Head of caudate nucleus (tissue), 42 donors: ENCODE measurements around the gene NFS1.
"Not testable (repeated sequence)": the region's sequence is repeated elsewhere in the genome, so short reads cannot be mapped to it uniquely, and the experiment has no call there.

Experiments used
- DNase-seq, 42 donors: peaks; one replicate each; pipeline versions ENCODE4 v3.0.0 to v3.0.0-alpha.2; 2020 to 2021; ENCODE audit warnings: mixed read lengths in 7 of 42
- intact Hi-C: fragments of 100-400 bp; cut with DNase I; formaldehyde crosslinking; loops from one replicate; pipeline ENCODE4 v1.15.0; 2022

NFS1 gene

DNA sequence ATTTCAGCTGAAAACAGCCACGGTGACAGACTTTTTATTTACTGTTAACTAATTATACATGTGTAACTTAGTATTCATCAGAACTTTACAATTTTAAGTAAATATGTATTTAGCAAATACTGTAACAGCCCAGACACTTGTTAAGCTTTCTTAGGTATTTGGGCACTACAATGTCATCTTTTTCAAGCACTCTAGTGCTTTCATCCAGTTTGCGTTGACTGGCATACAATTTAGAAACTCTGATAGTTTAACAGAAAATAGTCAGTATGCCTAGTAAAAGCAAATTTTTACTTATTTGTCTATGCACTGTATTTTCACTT lies 32.3 kb upstream of the NFS1 start:
- intact Hi-C loops, result loop anchor here (10.0 kb wide), 1 partner anchor 153 kb away; no protein-coding TSS in a partner anchor
- no peak for DNase-seq

DNA sequence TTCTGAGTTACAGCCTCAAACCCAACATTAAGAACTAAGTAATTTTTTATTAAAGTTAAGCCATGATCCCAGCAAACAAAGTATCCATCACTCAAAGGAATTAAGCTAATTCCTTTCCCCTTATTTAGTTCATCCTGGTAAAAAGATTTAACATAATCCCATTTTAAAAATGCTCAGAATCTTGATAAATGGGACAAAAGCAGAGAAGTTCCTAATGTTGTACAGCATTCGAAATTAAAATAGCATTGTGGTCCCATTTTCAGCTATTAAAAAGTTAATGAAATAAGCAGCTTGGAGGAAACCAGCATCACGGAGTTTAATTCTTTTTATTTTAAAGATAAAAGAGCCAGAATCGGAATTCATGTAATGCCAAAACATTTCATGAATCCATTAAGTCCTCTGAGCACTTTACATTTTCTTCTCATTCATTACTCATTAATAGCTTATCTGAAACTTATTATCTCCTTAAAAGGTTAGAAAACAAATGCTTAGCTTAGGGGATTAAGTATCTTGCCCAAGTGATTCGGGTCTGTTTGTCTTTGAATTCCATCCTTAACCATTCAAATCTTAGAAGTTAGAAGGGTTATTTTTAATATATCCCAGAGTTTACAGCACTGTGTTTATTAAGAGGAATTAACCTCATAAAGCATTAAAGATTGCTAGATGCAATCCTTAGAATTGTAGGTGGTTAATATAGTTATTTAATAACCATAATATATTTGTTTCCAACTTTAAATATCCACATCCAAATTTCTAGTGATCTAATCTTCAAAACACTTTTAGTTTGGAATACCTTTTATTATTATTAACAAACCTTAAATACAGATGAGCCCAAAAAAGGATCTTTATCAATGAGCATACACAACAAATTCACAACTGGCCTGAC lies 31.7 kb upstream of the NFS1 start:
- no peak for DNase-seq
- intact Hi-C loops, result loop anchor here (10.0 kb wide), 1 partner anchor 154 kb away; no protein-coding TSS in a partner anchor

DNA sequence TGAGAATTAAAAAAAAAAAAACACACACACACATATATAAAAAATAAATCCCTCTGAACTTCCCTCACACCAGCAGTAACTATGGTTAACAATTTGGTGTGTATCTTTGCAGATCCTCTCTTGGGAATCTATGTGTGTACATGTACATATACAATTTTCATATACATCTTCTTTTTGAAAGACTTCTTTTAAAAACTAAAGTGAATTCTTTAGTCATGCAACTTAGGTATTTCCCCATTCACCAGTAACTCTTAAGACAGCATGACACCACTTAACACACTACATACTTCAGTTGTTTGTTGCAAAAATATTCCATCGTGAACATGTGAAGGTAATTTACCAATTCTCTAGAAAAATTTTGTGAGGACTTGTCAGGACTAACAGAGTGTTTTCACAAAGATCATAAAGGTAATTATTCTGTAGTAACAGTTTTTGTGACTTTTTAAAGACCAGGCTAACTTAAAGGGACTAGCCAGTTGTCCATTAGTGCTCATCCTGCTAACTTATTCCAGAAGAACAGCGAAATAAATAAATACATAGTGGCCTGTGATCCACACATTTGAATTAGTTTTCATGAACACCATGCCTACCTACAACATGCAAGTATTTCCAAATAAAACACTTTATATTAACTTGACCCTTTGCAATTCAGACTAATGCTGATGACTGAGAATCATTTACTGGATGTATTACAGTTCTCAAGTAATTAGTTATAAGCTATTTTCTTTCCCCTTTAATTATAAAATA lies 30.9 kb upstream of the NFS1 start:
- no peak for DNase-seq
- intact Hi-C loops, result loop anchor here (10.0 kb wide), 1 partner anchor 155 kb away; no protein-coding TSS in a partner anchor

DNA sequence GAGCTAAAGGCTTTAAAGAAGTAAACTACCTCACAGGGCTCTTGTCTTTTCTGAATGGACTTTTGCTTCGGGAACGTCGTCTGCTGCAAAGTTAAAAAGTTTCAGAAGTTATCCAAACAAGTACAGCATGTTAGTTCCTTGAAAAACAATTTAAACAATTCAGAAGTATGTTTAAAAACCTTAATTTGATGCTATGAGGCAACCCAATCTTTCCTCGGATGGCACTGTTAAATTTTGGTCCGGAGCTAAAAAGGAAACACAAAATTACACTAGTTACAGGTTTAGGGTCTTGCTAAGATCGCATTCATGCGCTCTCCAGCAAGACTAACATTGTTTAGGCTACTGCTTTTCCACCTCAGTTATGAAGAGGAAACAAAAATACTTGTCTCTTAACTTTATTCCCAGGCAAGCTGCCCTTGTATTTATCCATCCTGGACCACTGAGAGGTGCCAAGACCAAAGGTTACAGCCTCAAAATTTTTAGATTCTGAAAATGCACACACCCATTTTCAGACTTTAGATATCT lies 30.2 kb upstream of the NFS1 start:
- DNase-seq, result no peak
- intact Hi-C loops, result no loop called here

DNA sequence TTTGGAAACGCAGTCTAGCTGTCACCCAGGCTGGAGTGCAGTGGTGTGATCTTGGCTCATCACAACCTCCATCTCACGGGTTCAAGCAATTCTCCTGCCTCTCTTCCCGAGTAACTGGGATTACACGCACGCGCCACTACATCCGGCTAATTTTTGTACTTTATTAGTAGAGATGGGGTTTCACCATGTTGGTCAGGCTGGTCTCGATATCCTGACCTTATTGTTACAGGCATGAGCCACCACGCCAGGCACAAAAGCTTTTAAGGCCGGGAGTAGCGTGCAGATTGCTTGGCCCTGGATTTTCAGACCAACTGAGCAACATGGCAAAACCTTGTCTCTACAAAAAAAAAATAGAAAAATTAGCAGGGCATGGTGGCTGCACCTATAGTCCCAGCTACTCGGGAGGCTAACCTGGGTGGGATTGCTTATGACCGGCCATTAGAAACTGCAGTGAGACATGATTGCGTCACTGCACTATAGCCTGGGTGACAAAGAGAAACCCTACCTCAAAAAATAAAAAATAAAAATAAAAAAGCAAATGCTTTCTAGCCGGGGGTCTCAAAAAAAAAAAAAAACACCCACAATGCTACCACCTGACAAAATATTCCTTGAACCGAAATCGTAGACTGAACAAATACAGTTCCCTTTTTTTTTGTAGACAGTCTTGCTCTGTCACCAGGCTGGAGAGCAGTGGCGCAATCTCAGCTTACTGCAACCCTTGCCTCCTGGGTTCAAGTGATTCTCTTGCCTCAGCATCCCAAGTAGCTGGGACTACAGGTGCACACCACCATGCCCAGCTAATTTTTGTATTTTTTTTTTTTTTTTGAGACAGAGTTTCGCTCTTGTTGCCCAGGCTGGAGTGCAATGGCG lies 27.9 kb upstream of the NFS1 start:
- intact Hi-C loops, result no loop called here
- no peak for DNase-seq

DNA sequence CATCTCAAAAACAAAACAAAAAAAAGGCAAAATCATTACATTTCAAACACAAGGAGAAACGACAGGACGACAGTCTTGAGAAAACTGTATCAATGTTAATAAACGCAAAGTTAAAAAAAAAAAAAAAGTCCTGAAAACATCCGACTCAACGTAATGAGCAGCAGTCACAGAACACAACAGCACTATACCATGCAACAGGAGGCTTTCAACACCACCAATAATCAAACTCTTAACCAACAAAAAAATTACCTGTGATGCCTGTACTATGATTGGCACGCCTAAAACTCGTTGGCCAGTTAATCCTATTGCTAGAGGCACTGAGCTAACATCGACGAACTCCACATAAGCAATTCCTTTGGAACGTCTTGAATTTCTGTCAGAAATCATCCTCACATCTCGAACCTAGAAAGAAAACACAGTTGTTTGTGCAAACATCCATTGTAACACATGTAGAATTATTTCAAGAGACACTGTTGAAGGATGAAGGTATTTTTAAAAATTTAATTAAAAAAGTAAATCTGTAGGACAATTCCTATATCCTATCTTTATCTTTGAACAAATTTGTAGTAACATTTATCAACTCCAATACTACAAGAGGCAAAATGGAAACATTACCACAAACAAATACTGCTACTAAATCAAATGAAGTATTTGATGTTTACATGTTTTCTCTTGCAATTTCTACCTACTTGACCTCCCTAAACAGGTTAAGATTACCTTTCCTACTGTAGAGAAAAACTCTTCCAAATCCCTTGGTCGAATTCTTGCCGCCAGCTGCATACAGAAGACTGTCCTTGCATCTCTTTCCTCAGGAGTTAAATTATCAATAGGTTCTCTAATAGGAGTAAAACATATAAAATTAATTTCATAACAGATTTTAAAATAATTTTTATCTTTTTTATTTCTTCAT lies 25.4 kb upstream of the NFS1 start:
- intact Hi-C loops, result no loop called here
- DNase-seq, result no peak

DNA sequence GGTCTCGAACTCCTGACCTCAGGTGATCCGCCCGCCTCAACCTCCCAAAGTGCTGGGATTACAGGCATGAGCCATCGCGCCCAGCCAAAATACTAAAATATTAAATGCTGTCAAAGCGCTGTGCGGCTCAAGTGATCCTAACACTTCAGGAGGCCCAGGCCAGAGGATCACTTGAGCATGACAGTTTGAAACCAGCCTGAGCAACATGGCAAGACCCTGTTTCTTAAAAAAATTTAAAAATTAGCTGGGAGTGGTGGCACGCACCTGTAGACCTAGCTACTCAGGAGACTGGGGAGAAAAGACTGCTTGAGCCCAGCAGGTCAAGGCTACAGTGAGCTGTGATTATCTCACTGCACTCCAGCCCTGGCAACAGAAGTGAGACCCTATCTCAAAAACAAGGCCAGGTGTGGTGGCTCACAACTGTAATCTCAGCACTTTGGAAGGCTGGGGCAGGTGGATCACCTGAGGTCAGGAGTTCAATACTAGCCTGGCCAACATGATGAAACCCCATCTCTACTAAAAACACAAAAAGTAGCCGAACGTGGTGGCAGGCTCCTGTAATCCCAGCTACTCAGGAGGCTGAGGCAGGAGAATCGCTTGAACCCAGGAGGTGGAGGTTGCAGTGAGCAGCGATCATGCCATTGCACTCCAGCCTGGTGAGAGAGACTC lies 24.6 kb upstream of the NFS1 start:
- intact Hi-C loops, DNase-seq: not testable (repeated sequence)

DNA sequence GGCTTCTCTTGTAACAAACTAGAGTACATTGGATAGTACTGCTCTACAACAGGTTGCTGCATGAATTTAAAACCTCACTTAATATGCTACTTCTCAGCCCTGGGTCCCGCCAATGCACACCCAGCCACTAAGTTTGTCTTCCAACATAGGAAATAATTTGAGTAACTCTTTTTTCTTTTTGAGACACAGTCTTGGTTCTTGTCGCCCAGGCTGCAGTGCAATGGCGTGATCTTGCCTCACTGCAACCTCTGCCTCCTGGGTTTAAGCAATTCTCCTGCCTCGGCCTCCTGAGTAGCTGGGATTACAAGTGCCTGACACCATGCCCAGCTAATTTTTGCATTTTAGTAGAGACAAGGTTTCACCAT lies 24.1 kb upstream of the NFS1 start:
- intact Hi-C loops, DNase-seq: not testable (repeated sequence)

DNA sequence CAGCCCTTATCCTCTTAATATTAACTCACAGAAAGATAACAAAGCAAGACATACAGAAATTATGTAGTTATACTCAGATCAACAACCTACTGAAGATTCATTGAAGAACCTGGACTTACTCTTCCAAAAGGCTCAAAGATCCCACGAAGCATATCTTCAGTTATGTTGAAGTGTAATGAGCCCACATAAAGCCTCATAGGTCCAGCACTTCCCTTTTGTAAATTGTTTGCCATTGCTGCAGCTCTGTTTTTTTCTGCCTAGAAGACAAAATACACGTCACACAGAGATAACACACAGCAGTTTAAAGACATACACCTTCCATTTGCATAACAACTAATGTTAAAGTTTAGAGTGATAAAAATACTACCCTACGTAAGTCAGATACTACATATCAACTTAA lies 22.5 kb upstream of the NFS1 start:
- intact Hi-C loops, result no loop called here

DNA sequence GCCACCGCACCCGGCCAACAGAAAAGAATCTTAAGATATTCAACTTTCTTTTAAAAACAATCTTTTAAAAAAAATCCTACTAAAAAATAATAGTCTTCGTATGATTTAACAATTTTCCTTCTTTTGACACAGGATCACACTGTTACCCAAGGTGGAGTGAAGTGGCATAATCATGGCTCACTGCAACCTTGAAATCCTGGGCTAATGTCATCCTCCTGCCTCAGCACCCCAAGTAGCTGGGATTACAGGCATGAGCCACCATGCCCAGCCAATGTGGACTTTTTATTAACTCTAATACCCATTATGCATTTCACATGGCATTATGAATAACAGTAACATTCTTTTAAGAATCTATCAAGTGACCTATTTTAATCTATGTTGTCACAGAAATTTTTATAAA lies 22.1 kb upstream of the NFS1 start:
- intact Hi-C loops, result no loop called here
- no peak for DNase-seq

More for the DNA sequence above, 22.5 kb upstream of the NFS1 start:
- DNase-seq, result no peak

DNA sequence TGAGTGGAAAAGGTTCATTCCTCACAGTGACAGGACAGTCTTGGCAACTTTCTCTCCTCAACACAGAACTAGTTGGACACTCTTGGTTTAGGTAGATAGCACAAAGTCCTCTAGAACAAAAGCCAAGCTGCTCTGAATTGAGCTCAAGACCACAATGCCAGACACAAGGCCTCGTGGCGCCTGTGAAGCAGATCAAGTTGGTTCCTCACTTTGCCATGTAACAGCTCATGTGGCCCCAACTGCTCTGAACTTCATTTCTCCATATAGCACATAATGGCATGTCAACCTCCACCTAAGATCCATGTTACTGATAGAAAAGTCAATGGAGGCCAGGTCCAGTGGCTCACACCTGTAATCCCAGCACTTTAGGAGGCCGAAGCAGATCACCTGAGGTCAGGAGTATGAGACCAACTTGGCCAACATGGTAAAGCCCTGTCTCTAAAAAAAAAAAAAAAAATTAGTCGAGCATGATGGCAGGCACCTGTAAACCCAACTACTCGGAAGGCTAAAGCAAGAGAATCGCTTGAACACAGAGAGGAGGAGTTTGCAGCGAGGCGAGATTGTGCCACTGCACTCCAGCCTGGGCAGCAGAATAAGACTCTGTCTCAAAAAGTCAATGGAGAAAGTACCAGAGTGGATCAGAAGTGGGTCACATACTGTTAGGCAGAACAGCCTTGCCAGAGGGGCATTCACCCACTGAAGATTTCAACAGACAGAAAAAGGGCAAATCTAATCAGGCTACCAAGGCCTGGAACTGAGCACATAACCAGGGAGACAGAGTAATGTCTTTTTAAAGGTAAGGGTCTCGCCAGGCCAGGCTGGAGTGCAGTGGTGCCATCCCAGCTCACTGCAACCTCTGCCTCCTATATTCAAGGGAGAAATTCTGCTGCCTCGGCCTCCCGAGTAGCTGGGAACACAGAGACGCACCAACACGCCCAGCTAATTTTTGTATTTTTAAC lies 21.3 kb upstream of the NFS1 start:
- intact Hi-C loops, result no loop called here
- DNase-seq, result no peak

DNA sequence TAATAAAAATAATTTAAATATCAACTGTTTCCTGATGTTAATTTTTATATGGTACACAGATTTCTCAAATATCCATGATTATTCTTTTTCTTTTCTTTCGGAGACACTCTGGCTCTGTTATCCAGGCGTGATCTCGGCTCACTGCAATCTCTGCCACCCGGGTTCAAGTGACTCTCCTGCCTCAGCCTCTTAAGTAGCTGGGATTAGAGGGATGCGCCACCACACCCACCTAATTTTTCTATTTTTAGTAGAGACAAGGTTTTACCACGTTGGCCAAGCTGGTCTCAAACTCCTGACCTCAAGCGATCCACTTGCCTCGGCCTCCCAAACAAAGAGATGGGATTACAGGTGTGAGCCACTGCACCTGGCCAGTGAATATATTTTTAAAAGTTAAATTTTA lies 20.6 kb upstream of the NFS1 start:
- DNase-seq, result no peak
- intact Hi-C loops, result no loop called here

DNA sequence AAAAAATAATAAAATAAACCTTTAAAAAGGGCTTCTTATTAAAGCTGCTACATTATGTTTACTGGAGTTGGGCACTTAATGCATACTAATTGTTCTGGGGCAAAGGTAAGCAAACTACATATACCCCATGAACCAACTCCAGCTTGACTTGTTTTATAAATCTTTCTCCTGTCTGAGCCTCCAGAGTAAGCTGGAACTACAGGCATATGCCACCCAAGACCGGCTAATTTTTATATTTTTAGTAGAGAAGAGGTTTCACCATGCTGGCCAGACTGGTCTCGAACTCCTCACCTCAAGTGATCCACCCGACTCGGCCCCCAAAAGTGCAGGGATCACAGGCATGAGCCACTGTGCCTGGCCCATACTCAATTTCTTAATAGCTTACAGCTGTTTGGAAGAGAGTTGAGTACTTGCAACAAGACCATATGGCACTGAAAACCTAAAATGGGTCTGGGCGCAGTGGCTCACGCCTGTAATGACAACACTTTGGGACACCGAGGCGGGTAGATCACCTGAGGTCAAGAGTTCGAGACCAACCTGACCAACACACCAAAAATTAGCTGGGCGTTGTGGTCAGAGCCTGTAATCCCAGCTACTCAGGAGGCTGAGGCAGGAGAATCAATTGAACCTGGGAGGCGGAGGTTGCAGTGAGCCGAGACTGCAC lies 20.0 kb upstream of the NFS1 start:
- intact Hi-C loops, result no loop called here
- no peak for DNase-seq

DNA sequence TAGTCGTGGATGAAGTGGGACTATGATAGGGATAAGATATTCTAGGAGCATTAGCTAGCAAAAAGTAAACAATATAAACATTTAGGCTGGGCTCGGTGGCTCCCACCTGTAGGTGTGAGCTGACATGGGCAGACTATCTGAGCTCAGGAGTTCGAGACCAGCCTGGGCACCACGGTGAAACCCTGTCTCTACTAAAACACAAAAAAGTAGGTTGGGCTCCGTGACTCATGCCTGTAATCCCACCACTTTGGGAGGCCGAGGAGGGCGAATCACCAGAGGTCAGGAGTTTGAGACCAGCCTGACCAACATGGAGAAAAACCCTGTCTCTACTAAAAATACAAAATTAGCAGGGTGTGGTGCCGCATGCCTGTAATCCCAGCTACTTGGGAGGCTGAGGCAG lies 19.2 kb upstream of the NFS1 start:
- intact Hi-C loops, DNase-seq: not testable (repeated sequence)

DNA sequence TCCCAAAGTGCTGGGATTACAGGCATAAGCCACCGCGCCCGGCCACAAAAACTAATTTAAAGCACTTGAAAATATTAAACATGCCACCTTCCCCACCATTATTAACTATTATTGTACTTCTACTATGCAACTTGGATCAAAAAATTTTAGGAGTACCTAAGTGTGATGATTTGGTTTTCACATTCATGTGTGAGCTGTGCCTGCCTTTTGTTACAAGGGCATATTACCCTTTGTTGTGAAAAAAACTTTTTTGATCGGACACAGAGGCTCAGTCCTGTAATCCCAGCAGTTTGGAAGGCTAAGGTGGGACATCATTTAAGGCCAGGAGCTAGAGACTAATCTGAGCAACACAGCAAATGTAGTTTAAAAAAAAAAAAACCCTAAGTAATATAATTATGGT lies 17.2 kb upstream of the NFS1 start:
- intact Hi-C loops, result no loop called here
- DNase-seq, result no peak

DNA sequence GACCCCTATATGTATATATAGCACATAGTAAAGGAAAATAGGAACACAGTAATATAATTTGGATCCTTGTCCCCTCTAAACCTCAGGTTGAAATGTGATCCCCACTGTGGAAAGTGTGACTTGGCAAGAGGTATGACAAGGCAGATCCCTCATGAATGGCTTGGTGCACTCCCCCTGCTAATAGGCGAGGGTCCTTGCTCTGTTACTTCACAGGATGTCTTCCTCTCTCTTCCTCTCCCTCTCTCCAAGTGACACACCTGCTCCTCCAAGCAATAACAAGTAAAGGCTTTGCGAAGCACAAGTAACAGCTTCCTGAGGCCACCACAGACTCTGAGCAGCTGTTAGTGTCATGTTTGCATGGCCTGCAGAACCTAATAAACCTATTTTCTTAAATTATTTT lies 16.5 kb upstream of the NFS1 start:
- no peak for DNase-seq
- intact Hi-C loops, result no loop called here
